OCI-LY7 (cell line): Measurements from ENCODE around the gene RHOB. TPM values are rescaled to one million over a fixed set of nuclear protein-coding genes. Genes with fewer than 3 reads are reported as not detected.

Experiments used
- BruUV-seq: library from RNA; stranded (reverse); fragments of 400-500 nt; replicated peaks from 2 replicates; lab custom pipeline; 2021; lab: Mats Ljungman, UMichigan
- CTCF ChIA-PET: fragments of 300-600 bp; sonication (Branson Sonifier 250); formaldehyde crosslinking; loops from one replicate; lab custom pipeline; 2022; ENCODE audit warnings: antibody characterized with exemption; ENCODE audit not compliant: unreplicated experiment; lab: Charles Lee
- POLR2A ChIA-PET: fragments of 300-600 bp; sonication (Branson Sonifier 250); formaldehyde crosslinking; loops from one replicate; lab custom pipeline; 2022; ENCODE audit warnings: antibody characterized with exemption; lab: Charles Lee
- DNase-seq: peaks from one replicate; pipeline ENCODE4 v3.0.0-alpha.2; 2015; ENCODE audit warnings: low spot score
- H2AFZ ChIP-seq: fragments of 200-600 bp; sonication (generic), shearing (Covaris generic); 2 replicates; pipeline ENCODE4 v1.6.1; 2014; ENCODE audit warnings: mild to moderate bottlenecking, antibody characterized with exemption, low read length, moderate library complexity
- H3K27ac ChIP-seq: fragments of 200-600 bp; sonication (generic); 2 replicates; pipeline ENCODE4 v1.5.1; 2014; ENCODE audit warnings: mixed run types, low read depth, mild to moderate bottlenecking, moderate library complexity, low read length, inconsistent platforms; ENCODE audit not compliant: poor library complexity, severe bottlenecking
- H3K36me3 ChIP-seq: fragments of 200-600 bp; sonication (generic); 2 replicates; pipeline ENCODE4 v1.6.1; 2014; ENCODE audit warnings: mild to moderate bottlenecking, antibody characterized with exemption, low read length, moderate library complexity, mixed read lengths; ENCODE audit not compliant: insufficient read depth
- H3K4me1 ChIP-seq: fragments of 200-600 bp; sonication (generic); 2 replicates; pipeline ENCODE4 v1.5.1; 2014; ENCODE audit warnings: mild to moderate bottlenecking, low read length; ENCODE audit not compliant: insufficient read depth, poor library complexity, severe bottlenecking
- H3K4me2 ChIP-seq: fragments of 200-600 bp; sonication (generic); 2 replicates; pipeline ENCODE4 v1.6.1; 2014; ENCODE audit warnings: mild to moderate bottlenecking, low read length
- H3K4me3 ChIP-seq: fragments of 200-600 bp; sonication (generic); 2 replicates; pipeline ENCODE4 v1.5.1; 2014; ENCODE audit warnings: mild to moderate bottlenecking, low read depth, low read length; ENCODE audit not compliant: poor library complexity, severe bottlenecking
- H3K79me2 ChIP-seq: fragments of 200-600 bp; sonication (generic); 2 replicates; pipeline ENCODE4 v1.6.1; 2016; ENCODE audit warnings: low read depth, mild to moderate bottlenecking, low read length, moderate library complexity, mixed read lengths; ENCODE audit not compliant: insufficient read depth
- H3K9me2 ChIP-seq: fragments of 200-600 bp; sonication (generic); 2 replicates; pipeline ENCODE4 v1.6.1; 2016; ENCODE audit warnings: mild to moderate bottlenecking, low read length, mixed read lengths; ENCODE audit not compliant: insufficient read depth
- H3K9me3 ChIP-seq: fragments of 200-600 bp; sonication (generic); 2 replicates; pipeline ENCODE4 v1.6.1; 2014; ENCODE audit warnings: mild to moderate bottlenecking, mixed run types, low read length, mixed read lengths
- H4K20me1 ChIP-seq: fragments of 200-600 bp; sonication (generic); 2 replicates; pipeline ENCODE4 v1.6.1; 2014; ENCODE audit warnings: mild to moderate bottlenecking, antibody characterized with exemption, low read length, moderate library complexity, mixed read lengths; ENCODE audit not compliant: insufficient read depth
- EZH2phosphoT487 ChIP-seq: fragments of 200-600 bp; sonication (generic); IDR thresholded peaks from 2 replicates; pipeline ENCODE4 v1.6.1; 2018; ENCODE audit warnings: low read depth, borderline replicate concordance, mild to moderate bottlenecking, mixed run types, antibody characterized with exemption, low read length, moderate library complexity, mixed read lengths
- intact Hi-C: fragments of 100-400 bp; cut with micrococcal nuclease; formaldehyde crosslinking; loops from one replicate; pipeline ENCODE4 v1.10.0; 2022; ENCODE audit not compliant: unreplicated experiment
- total RNA-seq, 2 experiments: library from RNA; depleted of rRNA in 1 of 2; stranded (reverse); fragments of >200 nt in 1 of 2; shearing (Covaris generic) in 1 of 2; gene quantifications; 2 replicates each; pipeline ENCODE4 v1.2.3, GENCODE V29; 2014 to 2022
- TF ChIP-seq, protein P1 (sequence below): fragments of 200-600 bp; sonication (generic); conservative IDR thresholded peaks from 2 replicates; pipeline ENCODE4 v1.5.1; 2014; ENCODE audit warnings: mild to moderate bottlenecking, antibody characterized with exemption, low read length, moderate library complexity, mixed read lengths

Gene RHOB
- total RNA-seq, 2 experiments from 2014 or later: 0.36 TPM; not detected in 1

GRCh38 chr2:20478961-20479360 is 32.1 kb downstream of the RHOB start:
- intact Hi-C loops: no loop called here
- POLR2A ChIA-PET: no interaction called here

GRCh38 chr2:20479835-20480234 is 33.0 kb downstream of the RHOB start:
- Histone ChIP-seq H3K4me2 (no peak overlapping the region), H3K36me3 (no peaks in the 10 kb centered on the region), H3K9me3 (no peaks in the 10 kb centered on the region), H3K4me3 (no peak overlapping the region), H2AFZ (no peak overlapping the region), H3K79me2 (no peaks in the 10 kb centered on the region), H3K4me1 (peaks cover under 1% of the 10 kb centered on the region), H3K9me2 (no peaks in the 10 kb centered on the region), H3K27ac (no peak overlapping the region), H4K20me1 (no peaks in the 10 kb centered on the region)
- intact Hi-C loops: no loop called here
- TF ChIP-seq EZH2phosphoT487: no peak
- TF ChIP-seq, protein P1, sequence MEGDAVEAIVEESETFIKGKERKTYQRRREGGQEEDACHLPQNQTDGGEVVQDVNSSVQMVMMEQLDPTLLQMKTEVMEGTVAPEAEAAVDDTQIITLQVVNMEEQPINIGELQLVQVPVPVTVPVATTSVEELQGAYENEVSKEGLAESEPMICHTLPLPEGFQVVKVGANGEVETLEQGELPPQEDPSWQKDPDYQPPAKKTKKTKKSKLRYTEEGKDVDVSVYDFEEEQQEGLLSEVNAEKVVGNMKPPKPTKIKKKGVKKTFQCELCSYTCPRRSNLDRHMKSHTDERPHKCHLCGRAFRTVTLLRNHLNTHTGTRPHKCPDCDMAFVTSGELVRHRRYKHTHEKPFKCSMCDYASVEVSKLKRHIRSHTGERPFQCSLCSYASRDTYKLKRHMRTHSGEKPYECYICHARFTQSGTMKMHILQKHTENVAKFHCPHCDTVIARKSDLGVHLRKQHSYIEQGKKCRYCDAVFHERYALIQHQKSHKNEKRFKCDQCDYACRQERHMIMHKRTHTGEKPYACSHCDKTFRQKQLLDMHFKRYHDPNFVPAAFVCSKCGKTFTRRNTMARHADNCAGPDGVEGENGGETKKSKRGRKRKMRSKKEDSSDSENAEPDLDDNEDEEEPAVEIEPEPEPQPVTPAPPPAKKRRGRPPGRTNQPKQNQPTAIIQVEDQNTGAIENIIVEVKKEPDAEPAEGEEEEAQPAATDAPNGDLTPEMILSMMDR: no peak
- BruUV-seq: no TSS peak
- CTCF ChIA-PET: no interaction called here
- no peak for DNase-seq
- POLR2A ChIA-PET: no interaction called here

More at GRCh38 chr2:20478961-20479360, 32.1 kb downstream of the RHOB start:
- DNase-seq: no peak
- Histone ChIP-seq H3K79me2 (no peaks in the 10 kb centered on the region), H3K9me3 (no peaks in the 10 kb centered on the region), H3K9me2 (no peaks in the 10 kb centered on the region), H2AFZ (no peak overlapping the region), H4K20me1 (no peaks in the 10 kb centered on the region), H3K4me3 (no peak overlapping the region), H3K4me2 (no peak overlapping the region), H3K4me1 (peaks cover 6% of the 10 kb centered on the region), H3K36me3 (no peaks in the 10 kb centered on the region), H3K27ac (no peak overlapping the region)
- CTCF ChIA-PET: no interaction called here
- no TSS peak for BruUV-seq
- TF ChIP-seq, protein P1: no peak
- TF ChIP-seq EZH2phosphoT487: no peak

GRCh38 chr2:20480913-20481312 is 34.0 kb downstream of the RHOB start:
- Histone ChIP-seq H3K27ac (no peak overlapping the region), H3K9me2 (no peaks in the 10 kb centered on the region), H3K4me2 (no peak overlapping the region), H2AFZ (no peak overlapping the region), H3K9me3 (no peaks in the 10 kb centered on the region), H4K20me1 (no peaks in the 10 kb centered on the region; the same call in 1 of the 2 replicates), H3K4me3 (no peak overlapping the region), H3K79me2 (no peaks in the 10 kb centered on the region), H3K4me1 (no peaks in the 10 kb centered on the region), H3K36me3 (no peaks in the 10 kb centered on the region)
- POLR2A ChIA-PET: no interaction called here
- intact Hi-C loops: no loop called here
- CTCF ChIA-PET: no interaction called here
- no peak for DNase-seq
- BruUV-seq: no TSS peak
- TF ChIP-seq, protein P1: no peak
